Measurements from ENCODE around the gene PRR13. TPM values are rescaled to one million over a fixed set of nuclear protein-coding genes. Genes with fewer than 3 reads are reported as not detected.

Gene PRR13
- polyA plus RNA-seq, 1 donor from 2014 or later: 6.4 TPM

DNA sequence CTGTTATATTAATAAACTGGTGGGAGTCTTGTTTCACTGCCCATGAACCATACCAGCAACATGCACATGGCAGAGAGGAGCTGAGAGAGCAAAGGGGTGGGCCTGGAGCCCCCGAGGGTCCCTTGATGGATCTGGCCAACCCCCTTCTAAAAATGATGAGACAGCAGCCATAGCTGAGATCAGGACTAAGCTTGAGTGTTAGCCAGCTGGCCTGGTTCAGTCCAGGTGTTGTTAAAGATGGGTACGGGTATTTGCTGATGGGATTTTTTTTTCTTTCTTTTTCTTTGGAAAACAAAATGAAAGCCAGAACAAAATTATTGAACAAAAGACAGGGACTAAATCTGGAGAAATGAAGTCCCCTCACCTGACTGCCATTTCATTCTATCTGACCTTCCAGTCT, 26.3 kb downstream of the PRR13 start:
- Histone ChIP-seq H3F3A (ENCODE audit: insufficient read depth, low read length, poor library complexity, severe bottlenecking) (no peaks in the 10 kb centered on the region), H3K4me2 (ENCODE audit: low read length) (no peak overlapping the region), H3K27me3 (ENCODE audit: insufficient read depth, low read depth, low read length) (no peaks in the 10 kb centered on the region), H3K36me3 (ENCODE audit: insufficient read depth, low read length) (peaks cover 12% of the 10 kb centered on the region), H3K4me3 (ENCODE audit: low read length) (no peak overlapping the region), H4K20me1 (ENCODE audit: insufficient read depth) (peaks cover 20% of the 10 kb centered on the region), H2AFZ (ENCODE audit: low read depth, low read length) (no peak overlapping the region), H3K9me3 (ENCODE audit: low read length) (no peaks in the 10 kb centered on the region), H3K9ac (ENCODE audit: low read length) (no peak overlapping the region), H3K27ac (ENCODE audit: low read length) (no peak overlapping the region), H3K9me2 (ENCODE audit: insufficient read depth, low read length) (no peaks in the 10 kb centered on the region), H3K79me2 (replicated peaks; ENCODE audit: insufficient read depth, low read length) (peaks cover 15% of the 10 kb centered on the region)
- TF ChIP-seq SMC3 (conservative IDR thresholded peaks at IDR 0.05; ENCODE audit: poor library complexity) (no peak), EZH2 (IDR thresholded peaks at IDR 0.05; ENCODE audit: borderline replicate concordance, insufficient read depth, low read length, poor library complexity, severe bottlenecking) (no peak), EP300 (conservative IDR thresholded peaks at IDR 0.05; ENCODE audit: poor library complexity, severe bottlenecking) (no peak), POLR2AphosphoS5 (IDR thresholded peaks at IDR 0.05) (no peak), RAD21 (conservative IDR thresholded peaks at IDR 0.05) (no peak), CTCF (IDR thresholded peaks at IDR 0.05; ENCODE audit: poor library complexity, severe bottlenecking) (no peak), MXI1 (conservative IDR thresholded peaks at IDR 0.05; ENCODE audit: poor library complexity, severe bottlenecking) (no peak), REST (IDR thresholded peaks at IDR 0.05; ENCODE audit: borderline replicate concordance) (no peak), TAF1 (IDR thresholded peaks at IDR 0.05; ENCODE audit: low read depth) (no peak)

DNA sequence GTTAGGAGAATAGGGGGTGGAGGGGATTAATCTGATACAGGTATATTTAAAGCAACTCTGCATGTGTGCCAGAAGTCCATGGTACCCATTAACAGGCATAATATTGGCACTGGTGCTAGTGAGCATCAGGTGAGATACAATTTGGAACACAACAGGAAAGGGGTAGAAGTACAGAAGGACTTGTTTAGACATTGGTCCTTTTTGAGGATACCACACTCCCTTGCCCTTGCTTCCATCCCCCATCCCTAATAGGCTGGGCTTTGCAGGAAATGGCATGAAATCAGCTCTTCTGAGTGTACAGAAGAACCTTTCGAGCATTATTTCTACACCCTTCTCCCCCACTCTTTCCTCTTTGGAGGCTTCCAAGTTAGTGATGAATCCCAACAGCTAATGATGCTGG, 26.7 kb downstream of the PRR13 start:
- peaks cover 8% of the 10 kb centered on the region for H3K36me3 ChIP-seq (ENCODE audit: insufficient read depth, low read length)
- peaks cover 15% of the 10 kb centered on the region for H3K79me2 ChIP-seq (replicated peaks; ENCODE audit: insufficient read depth, low read length)
- H3K9ac ChIP-seq (ENCODE audit: low read length): no peak overlapping the region
- no peaks in the 10 kb centered on the region for H3K27me3 ChIP-seq (ENCODE audit: insufficient read depth, low read depth, low read length)
- no peaks in the 10 kb centered on the region for H3F3A ChIP-seq (ENCODE audit: insufficient read depth, low read length, poor library complexity, severe bottlenecking)
- TF ChIP-seq EP300 (conservative IDR thresholded peaks at IDR 0.05; ENCODE audit: poor library complexity, severe bottlenecking) (no peak), REST (IDR thresholded peaks at IDR 0.05; ENCODE audit: borderline replicate concordance) (no peak), MXI1 (conservative IDR thresholded peaks at IDR 0.05; ENCODE audit: poor library complexity, severe bottlenecking) (no peak), RAD21 (conservative IDR thresholded peaks at IDR 0.05) (no peak), TAF1 (IDR thresholded peaks at IDR 0.05; ENCODE audit: low read depth) (no peak), POLR2AphosphoS5 (IDR thresholded peaks at IDR 0.05) (no peak), SMC3 (conservative IDR thresholded peaks at IDR 0.05; ENCODE audit: poor library complexity) (no peak)
- H3K4me2 ChIP-seq (ENCODE audit: low read length): no peak overlapping the region
- H4K20me1 ChIP-seq (ENCODE audit: insufficient read depth): peaks cover 20% of the 10 kb centered on the region
- no peaks in the 10 kb centered on the region for H3K9me2 ChIP-seq (ENCODE audit: insufficient read depth, low read length)
- no peak overlapping the region for H2AFZ ChIP-seq (ENCODE audit: low read depth, low read length)
- H3K9me3 ChIP-seq (ENCODE audit: low read length): no peaks in the 10 kb centered on the region
- no peak overlapping the region for H3K4me3 ChIP-seq (ENCODE audit: low read length)
- no peak overlapping the region for H3K27ac ChIP-seq (ENCODE audit: low read length)

All from neural cell (in vitro differentiated cells).